DOHH2 (cell line): ENCODE measurements around the gene RPUSD1.

Experiments used
- H3F3A ChIP-seq: fragments of 200-600 bp; sonication (generic), shearing (Covaris generic); 2 replicates; pipeline ENCODE4 v1.6.0; 2016; ENCODE audit warnings: antibody characterized with exemption, mild to moderate bottlenecking; ENCODE audit not compliant: control insufficient read depth, insufficient read depth
- H3K27ac ChIP-seq: fragments of 200-600 bp; sonication (generic); 2 replicates; pipeline ENCODE4 v1.5.1; 2014; ENCODE audit warnings: low read depth, mild to moderate bottlenecking, low read length, moderate library complexity
- H3K27me3 ChIP-seq: fragments of 200-600 bp; sonication (generic); 2 replicates; pipeline ENCODE4 v1.6.1; 2014; ENCODE audit warnings: mild to moderate bottlenecking, low read length, mixed read lengths; ENCODE audit not compliant: control insufficient read depth
- H3K36me3 ChIP-seq: fragments of 200-600 bp; sonication (generic); 2 replicates; pipeline ENCODE4 v1.6.1; 2014; ENCODE audit warnings: mild to moderate bottlenecking, low read length, moderate library complexity, mixed read lengths; ENCODE audit not compliant: control insufficient read depth
- H3K4me1 ChIP-seq: fragments of 200-600 bp; sonication (generic); 2 replicates; pipeline ENCODE4 v1.6.1; 2014; ENCODE audit warnings: mild to moderate bottlenecking, low read length, mixed read lengths; ENCODE audit not compliant: control insufficient read depth
- H3K4me2 ChIP-seq: fragments of 200-600 bp; sonication (generic); 2 replicates; pipeline ENCODE4 v1.6.0; 2014; ENCODE audit warnings: mild to moderate bottlenecking, low read length, moderate library complexity
- H3K4me3 ChIP-seq: fragments of 200-600 bp; sonication (generic); 2 replicates; pipeline ENCODE4 v1.5.1; 2014; ENCODE audit warnings: mild to moderate bottlenecking, low read length, mixed read lengths
- H3K79me2 ChIP-seq: fragments of 200-600 bp; sonication (generic); 2 replicates; pipeline ENCODE4 v1.6.1; 2014; ENCODE audit warnings: mild to moderate bottlenecking, low read length, mixed read lengths; ENCODE audit not compliant: control insufficient read depth
- H3K9me2 ChIP-seq: fragments of 200-600 bp; sonication (generic); replicated peaks from 2 replicates; pipeline ENCODE4 v1.6.1; 2014; ENCODE audit warnings: mild to moderate bottlenecking, low read length, mixed read lengths; ENCODE audit not compliant: control insufficient read depth
- H3K9me3 ChIP-seq: fragments of 200-600 bp; sonication (generic); 2 replicates; pipeline ENCODE4 v1.6.1; 2014; ENCODE audit warnings: antibody characterized with exemption, low read length, mixed read lengths; ENCODE audit not compliant: control insufficient read depth, insufficient read depth
- H4K20me1 ChIP-seq: fragments of 200-600 bp; sonication (generic); 2 replicates; pipeline ENCODE4 v1.6.0; 2014; ENCODE audit warnings: low read depth, mild to moderate bottlenecking, antibody characterized with exemption, low read length, moderate library complexity; ENCODE audit not compliant: control insufficient read depth, insufficient read depth
- EZH2phosphoT487 ChIP-seq: fragments of 200-600 bp; sonication (generic); IDR thresholded peaks from 2 replicates; pipeline ENCODE4 v1.6.1; 2017; ENCODE audit warnings: borderline replicate concordance, mild to moderate bottlenecking, antibody characterized with exemption, low read length, moderate library complexity, mixed read lengths
- TF ChIP-seq, protein P1 (sequence below): fragments of 200-600 bp; sonication (generic); IDR thresholded peaks from one replicate; pipeline ENCODE4 v1.5.1; 2014; ENCODE audit warnings: antibody characterized with exemption, mild to moderate bottlenecking, low read depth, low read length; ENCODE audit not compliant: poor library complexity, severe bottlenecking

RPUSD1 gene

DNA sequence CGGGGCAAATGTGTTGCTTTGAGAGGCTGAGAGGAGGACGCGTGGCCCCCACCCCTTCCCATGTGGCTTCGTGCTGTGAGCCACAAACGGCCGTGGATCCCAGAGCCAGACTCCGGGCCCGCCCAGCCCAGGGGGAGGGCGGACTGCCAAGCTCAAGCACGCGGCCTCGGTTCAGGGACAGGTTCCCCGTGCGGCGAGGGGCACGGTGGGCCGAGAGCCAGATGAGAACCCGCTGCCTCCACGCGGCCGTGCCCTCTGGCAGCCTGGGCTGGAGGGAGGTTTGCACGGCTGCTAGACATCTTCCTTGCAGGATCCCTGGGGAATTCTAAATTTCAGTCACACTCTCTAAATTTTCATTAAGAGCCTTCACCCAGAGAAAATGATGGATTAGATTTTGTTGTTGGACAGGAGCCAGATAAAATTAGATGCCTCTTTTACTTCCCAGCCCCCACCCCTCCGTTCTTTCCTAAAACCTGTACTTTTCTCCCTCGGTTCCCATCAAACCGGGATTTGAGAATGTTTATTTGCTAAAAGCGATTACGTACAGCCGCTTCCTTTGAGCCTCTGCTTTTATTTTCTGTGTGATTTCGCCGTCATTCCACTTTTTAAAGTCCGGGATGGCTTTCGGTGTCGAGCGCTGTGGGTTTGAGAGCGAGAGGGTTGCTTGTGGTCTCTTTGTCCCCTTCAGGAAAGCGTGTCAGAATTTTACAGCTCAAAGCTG is 37.3 kb upstream of the RPUSD1 start:
- no peak overlapping the region for H3K4me3 ChIP-seq
- H4K20me1 ChIP-seq: no peaks in the 10 kb centered on the region
- no peaks in the 10 kb centered on the region for H3K9me2 ChIP-seq
- H3K4me1 ChIP-seq: peaks cover under 1% of the 10 kb centered on the region
- no peak overlapping the region for H3K27ac ChIP-seq
- H3K4me2 ChIP-seq: no peak overlapping the region
- no peaks in the 10 kb centered on the region for H3F3A ChIP-seq
- no peak for TF ChIP-seq EZH2phosphoT487
- TF ChIP-seq, protein P1, sequence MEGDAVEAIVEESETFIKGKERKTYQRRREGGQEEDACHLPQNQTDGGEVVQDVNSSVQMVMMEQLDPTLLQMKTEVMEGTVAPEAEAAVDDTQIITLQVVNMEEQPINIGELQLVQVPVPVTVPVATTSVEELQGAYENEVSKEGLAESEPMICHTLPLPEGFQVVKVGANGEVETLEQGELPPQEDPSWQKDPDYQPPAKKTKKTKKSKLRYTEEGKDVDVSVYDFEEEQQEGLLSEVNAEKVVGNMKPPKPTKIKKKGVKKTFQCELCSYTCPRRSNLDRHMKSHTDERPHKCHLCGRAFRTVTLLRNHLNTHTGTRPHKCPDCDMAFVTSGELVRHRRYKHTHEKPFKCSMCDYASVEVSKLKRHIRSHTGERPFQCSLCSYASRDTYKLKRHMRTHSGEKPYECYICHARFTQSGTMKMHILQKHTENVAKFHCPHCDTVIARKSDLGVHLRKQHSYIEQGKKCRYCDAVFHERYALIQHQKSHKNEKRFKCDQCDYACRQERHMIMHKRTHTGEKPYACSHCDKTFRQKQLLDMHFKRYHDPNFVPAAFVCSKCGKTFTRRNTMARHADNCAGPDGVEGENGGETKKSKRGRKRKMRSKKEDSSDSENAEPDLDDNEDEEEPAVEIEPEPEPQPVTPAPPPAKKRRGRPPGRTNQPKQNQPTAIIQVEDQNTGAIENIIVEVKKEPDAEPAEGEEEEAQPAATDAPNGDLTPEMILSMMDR: no peak
- H3K9me3 ChIP-seq: no peaks in the 10 kb centered on the region
- H3K79me2 ChIP-seq: no peaks in the 10 kb centered on the region
- H3K36me3 ChIP-seq: no peaks in the 10 kb centered on the region
- no peaks in the 10 kb centered on the region for H3K27me3 ChIP-seq

DNA sequence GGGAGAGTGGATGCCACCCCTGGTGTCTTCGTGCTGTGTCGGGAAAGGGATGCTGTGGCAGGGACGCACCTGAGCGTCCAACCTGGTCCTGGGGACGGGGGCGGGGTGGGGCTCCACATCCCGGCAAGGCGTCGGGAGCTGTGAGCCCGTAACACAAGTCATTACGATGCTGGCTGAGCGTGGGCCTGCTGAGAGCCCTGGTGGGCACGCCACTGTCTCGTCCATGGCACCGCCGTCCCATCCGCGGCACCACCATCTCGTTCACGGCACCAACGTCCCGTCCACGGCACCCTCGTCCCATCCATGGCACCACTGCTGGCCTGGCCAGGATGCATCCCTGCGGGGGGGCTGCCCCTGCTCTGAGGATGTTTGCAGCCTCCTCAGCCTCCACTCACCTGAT is 36.4 kb upstream of the RPUSD1 start:
- Histone ChIP-seq H3K4me3 (no peak overlapping the region), H3K9me3 (no peaks in the 10 kb centered on the region), H3K4me1 (peaks cover 10% of the 10 kb centered on the region), H3K4me2 (no peak overlapping the region), H3K27ac (no peak overlapping the region), H3K27me3 (peaks cover 3% of the 10 kb centered on the region), H3F3A (no peaks in the 10 kb centered on the region), H3K9me2 (no peaks in the 10 kb centered on the region), H3K36me3 (no peaks in the 10 kb centered on the region), H4K20me1 (no peaks in the 10 kb centered on the region), H3K79me2 (no peaks in the 10 kb centered on the region)
- TF ChIP-seq, protein P1: no peak
- no peak for TF ChIP-seq EZH2phosphoT487

GRCh38 chr16:824194-824593 is 36.0 kb upstream of the RPUSD1 start:
- Histone ChIP-seq H3K36me3 (no peaks in the 10 kb centered on the region), H3K27ac (no peak overlapping the region), H3K9me3 (no peaks in the 10 kb centered on the region), H3K4me1 (peaks cover 14% of the 10 kb centered on the region), H3K4me3 (no peak overlapping the region), H3K4me2 (no peak overlapping the region), H3K27me3 (peaks cover 7% of the 10 kb centered on the region), H3K9me2 (no peaks in the 10 kb centered on the region), H4K20me1 (no peaks in the 10 kb centered on the region), H3F3A (no peaks in the 10 kb centered on the region), H3K79me2 (no peaks in the 10 kb centered on the region)
- no peak for TF ChIP-seq EZH2phosphoT487
- TF ChIP-seq, protein P1: no peak

- H3K27ac ChIP-seq: no peak overlapping the region
Observed at GRCh38 chr16:822909-823297, 34.7 kb upstream of the RPUSD1 start.

More at GRCh38 chr16:822909-823297, 34.7 kb upstream of the RPUSD1 start:
- H3K9me3 ChIP-seq: peaks cover 6% of the 10 kb centered on the region; the same call in 1 of the 2 replicates
- H4K20me1 ChIP-seq: no peaks in the 10 kb centered on the region
- H3K36me3 ChIP-seq: no peaks in the 10 kb centered on the region
- no peaks in the 10 kb centered on the region for H3F3A ChIP-seq
- H3K4me3 ChIP-seq: no peak overlapping the region
- peaks cover 14% of the 10 kb centered on the region for H3K4me1 ChIP-seq
- H3K9me2 ChIP-seq: no peaks in the 10 kb centered on the region
- no peak overlapping the region for H3K4me2 ChIP-seq
- H3K79me2 ChIP-seq: no peaks in the 10 kb centered on the region
- peaks cover 10% of the 10 kb centered on the region for H3K27me3 ChIP-seq
- no peak for TF ChIP-seq EZH2phosphoT487
- TF ChIP-seq, protein P1: no peak
